Right atrium auricular region (tissue), 2 donors: ENCODE measurements around the gene PPP1R36. TPM values are rescaled to one million over a fixed set of nuclear protein-coding genes. Genes with fewer than 3 reads are reported as not detected.

Experiments used
- DNase-seq: peaks from one replicate; pipeline ENCODE4 v3.0.0-alpha.2; 2019; ENCODE audit warnings: low spot score
- H3K27ac ChIP-seq, 2 donors: fragments of 200-600 bp; sonication (generic); 1 replicate in 1 of 2; 2 replicates in 1 of 2; pipeline ENCODE4 v1.5.1; 2016 to 2019
- H3K27me3 ChIP-seq, 2 donors: fragments of 200-600 bp; sonication (generic); one replicate each; pipeline versions ENCODE4 v1.5.1 to v1.6.0; 2017 to 2019
- H3K36me3 ChIP-seq: fragments of 200-600 bp; sonication (generic); one replicate; pipeline ENCODE4 v1.5.1; 2016
- H3K4me1 ChIP-seq, 2 donors: fragments of 200-600 bp; sonication (generic); one replicate each; pipeline versions ENCODE4 v1.5.1 to v1.6.0; 2017 to 2019
- H3K4me3 ChIP-seq, 2 donors: fragments of 200-600 bp; sonication (generic); 1 replicate in 1 of 2; 2 replicates in 1 of 2; pipeline ENCODE4 v1.5.1; 2017 to 2019; ENCODE audit warnings: mild to moderate bottlenecking in 1 of 2, moderate library complexity in 1 of 2
- H3K9me3 ChIP-seq, 2 donors: fragments of 200-600 bp; sonication (generic); one replicate each; pipeline ENCODE4 v1.5.1; 2019
- total RNA-seq, 2 donors: library from RNA; depleted of rRNA; stranded (reverse); fragments of >200 nt; gene quantifications; one replicate each; pipeline ENCODE4 v1.1.0, GENCODE V29; 2016
- TF ChIP-seq, protein P1 (sequence below), 2 donors: fragments of 200-600 bp; sonication (generic); IDR thresholded peaks; one replicate each; pipeline ENCODE4 v1.5.1; 2019; ENCODE audit warnings: antibody characterized with exemption in 2 of 2

PPP1R36 gene
- total RNA-seq, 2 donors from 2014 or later = 0.31 TPM; not detected in 1

DNA sequence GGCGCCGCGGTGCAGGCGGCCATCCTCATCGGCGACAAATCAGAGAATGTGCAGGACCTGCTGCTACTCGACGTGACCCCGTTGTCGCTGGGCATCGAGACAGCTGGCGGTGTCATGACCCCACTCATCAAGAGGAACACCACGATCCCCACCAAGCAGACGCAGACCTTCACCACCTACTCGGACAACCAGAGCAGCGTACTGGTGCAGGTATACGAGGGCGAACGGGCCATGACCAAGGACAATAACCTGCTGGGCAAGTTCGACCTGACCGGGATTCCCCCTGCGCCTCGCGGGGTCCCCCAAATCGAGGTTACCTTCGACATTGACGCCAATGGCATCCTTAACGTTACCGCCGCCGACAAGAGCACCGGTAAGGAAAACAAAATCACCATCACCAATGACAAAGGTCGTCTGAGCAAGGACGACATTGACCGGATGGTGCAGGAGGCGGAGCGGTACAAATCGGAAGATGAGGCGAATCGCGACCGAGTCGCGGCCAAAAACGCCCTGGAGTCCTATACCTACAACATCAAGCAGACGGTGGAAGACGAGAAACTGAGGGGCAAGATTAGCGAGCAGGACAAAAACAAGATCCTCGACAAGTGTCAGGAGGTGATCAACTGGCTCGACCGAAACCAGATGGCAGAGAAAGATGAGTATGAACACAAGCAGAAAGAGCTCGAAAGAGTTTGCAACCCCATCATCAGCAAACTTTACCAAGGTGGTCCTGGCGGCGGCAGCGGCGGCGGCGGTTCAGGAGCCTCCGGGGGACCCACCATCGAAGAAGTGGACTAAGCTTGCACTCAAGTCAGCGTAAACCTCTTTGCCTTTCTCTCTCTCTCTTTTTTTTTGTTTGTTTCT, 7.6 kb upstream of the PPP1R36 start:
- Histone ChIP-seq H3K36me3 (no peaks in the 10 kb centered on the region), H3K4me3 (peak overlapping the region; percentile 31 to 72), H3K27ac (no peak overlapping the region), H3K4me1 (peaks cover 0 to 29% of the 10 kb centered on the region in 2 donors), H3K9me3 (no peaks in the 10 kb centered on the region), H3K27me3 (no peaks in the 10 kb centered on the region)
- no peak for DNase-seq
- TF ChIP-seq, protein P1, sequence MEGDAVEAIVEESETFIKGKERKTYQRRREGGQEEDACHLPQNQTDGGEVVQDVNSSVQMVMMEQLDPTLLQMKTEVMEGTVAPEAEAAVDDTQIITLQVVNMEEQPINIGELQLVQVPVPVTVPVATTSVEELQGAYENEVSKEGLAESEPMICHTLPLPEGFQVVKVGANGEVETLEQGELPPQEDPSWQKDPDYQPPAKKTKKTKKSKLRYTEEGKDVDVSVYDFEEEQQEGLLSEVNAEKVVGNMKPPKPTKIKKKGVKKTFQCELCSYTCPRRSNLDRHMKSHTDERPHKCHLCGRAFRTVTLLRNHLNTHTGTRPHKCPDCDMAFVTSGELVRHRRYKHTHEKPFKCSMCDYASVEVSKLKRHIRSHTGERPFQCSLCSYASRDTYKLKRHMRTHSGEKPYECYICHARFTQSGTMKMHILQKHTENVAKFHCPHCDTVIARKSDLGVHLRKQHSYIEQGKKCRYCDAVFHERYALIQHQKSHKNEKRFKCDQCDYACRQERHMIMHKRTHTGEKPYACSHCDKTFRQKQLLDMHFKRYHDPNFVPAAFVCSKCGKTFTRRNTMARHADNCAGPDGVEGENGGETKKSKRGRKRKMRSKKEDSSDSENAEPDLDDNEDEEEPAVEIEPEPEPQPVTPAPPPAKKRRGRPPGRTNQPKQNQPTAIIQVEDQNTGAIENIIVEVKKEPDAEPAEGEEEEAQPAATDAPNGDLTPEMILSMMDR (IDR thresholded peaks at IDR 0.05) = no peak

DNA sequence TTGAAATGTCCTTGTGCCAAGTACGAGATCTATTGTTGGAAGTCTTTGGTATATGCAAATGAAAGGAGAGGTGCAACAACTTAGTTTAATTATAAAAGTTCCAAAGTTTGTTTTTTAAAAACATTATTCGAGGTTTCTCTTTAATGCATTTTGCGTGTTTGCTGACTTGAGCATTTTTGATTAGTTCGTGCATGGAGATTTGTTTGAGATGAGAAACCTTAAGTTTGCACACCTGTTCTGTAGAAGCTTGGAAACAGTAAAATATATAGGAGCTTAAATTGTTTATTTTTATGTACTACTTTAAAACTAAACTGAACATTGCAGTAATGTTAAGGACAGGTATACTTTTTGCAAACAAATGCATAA, 6.9 kb upstream of the PPP1R36 start:
- TF ChIP-seq, protein P1 (IDR thresholded peaks at IDR 0.05) = no peak
- no peak for DNase-seq
- H3K4me1 ChIP-seq = peaks cover 0 to 29% of the 10 kb centered on the region in 2 donors
- no peaks in the 10 kb centered on the region for H3K36me3 ChIP-seq
- H3K4me3 ChIP-seq = peak overlapping the region; percentile 31 to 72
- H3K27me3 ChIP-seq = no peaks in the 10 kb centered on the region
- no peaks in the 10 kb centered on the region for H3K9me3 ChIP-seq
- no peak overlapping the region for H3K27ac ChIP-seq

DNA sequence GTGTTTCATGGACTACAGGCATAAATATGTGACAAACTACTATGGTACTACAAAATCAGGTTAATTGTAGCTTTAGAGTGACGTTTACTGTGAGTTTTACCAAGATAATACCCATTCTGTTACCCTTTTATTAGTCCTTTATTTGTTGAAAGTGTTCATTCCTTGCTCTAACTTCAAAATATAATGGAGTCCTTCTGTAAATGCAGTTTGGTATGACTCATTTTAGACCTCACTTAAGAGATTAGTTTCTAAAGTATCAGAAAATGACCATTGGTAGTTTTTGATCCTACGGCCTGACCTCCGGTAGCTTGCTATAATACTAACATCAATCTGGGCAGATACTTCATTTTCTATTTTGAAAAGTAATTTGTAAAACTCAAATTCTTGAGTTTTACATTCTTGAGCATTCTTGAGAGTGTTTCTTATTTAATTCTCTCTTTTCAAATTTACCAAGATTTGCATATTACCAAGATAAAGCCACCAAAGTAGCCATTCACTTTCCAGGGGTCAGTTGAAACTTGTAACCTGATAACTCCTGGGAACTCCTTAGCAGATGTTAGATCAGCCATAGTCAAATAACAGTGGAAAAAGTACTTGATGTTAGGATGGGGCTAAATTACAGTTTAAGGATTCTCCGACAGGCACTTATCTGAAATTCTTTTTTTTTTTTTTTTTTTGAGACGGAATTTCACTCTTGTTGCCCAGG, 5.0 kb upstream of the PPP1R36 start:
- no peak overlapping the region for H3K27ac ChIP-seq
- H3K4me3 ChIP-seq = no peak overlapping the region

DNA sequence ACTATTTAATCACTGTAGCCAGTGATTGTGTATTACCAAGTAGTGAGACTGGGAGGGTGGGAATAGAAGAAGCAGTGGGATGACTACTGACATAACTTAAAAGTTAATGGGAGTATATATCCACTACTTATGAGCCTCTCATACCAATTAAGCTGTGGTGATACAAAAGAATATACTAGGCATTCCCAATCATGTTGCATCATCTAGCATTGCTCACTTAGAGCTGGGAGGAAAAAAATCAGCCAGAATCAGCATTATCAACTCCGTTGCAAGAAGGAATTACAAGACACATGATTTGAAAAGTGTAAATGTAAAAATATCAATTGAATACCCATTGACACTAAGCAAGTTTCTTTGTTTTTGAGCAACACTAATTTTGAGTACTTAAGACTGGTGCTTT, 745 bp upstream of the PPP1R36 start:
- H3K27ac ChIP-seq = no peak overlapping the region
- DNase-seq = no peak
- no peaks in the 10 kb centered on the region for H3K36me3 ChIP-seq
- TF ChIP-seq, protein P1 (IDR thresholded peaks at IDR 0.05) = no peak
- no peak overlapping the region for H3K4me3 ChIP-seq
- no peaks in the 10 kb centered on the region for H3K27me3 ChIP-seq
- H3K9me3 ChIP-seq = no peaks in the 10 kb centered on the region
- H3K4me1 ChIP-seq = peaks cover 0 to 14% of the 10 kb centered on the region in 2 donors

More for the DNA sequence above, 5.0 kb upstream of the PPP1R36 start:
- TF ChIP-seq, protein P1 (IDR thresholded peaks at IDR 0.05) = no peak
- Histone ChIP-seq H3K4me1 (peaks cover 0 to 27% of the 10 kb centered on the region in 2 donors), H3K36me3 (no peaks in the 10 kb centered on the region), H3K27me3 (no peaks in the 10 kb centered on the region), H3K9me3 (no peaks in the 10 kb centered on the region)
- DNase-seq = no peak

DNA sequence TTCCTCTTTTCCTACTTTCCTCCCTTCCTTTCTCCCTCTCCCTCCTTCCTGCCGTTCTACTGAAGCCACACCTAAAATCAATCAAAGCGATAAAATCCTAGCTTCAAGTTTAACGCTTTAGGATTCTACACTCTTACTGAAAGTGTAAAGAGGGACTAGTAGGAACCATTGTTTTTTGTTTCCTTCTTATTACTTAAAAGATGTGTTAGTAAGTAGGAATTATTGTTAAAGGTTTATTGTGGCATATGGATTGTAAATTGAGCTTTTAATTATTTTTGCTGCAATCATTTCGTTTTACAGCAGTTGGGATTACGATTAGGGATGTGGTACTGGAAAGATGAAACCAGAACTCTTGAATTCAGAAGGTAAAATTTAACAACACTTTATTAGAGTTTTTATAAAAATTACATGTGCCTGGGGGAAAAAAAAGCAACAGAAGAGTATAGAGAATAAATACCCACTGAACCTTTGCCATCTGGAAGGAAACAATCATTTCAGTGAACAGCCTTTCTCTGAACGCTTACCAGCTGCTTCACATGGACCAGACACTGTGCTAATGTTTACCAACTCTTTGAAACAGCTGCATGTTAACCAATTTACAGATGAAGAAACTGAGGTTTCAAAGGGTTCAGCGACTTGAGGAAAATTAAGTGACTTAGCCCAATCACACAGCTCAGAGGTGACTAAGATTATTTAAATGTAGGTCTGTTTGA, 1.0 kb downstream of the PPP1R36 start:
- no peak overlapping the region for H3K27ac ChIP-seq
- H3K36me3 ChIP-seq = no peaks in the 10 kb centered on the region
- no peaks in the 10 kb centered on the region for H3K9me3 ChIP-seq
- no peak for DNase-seq
- H3K4me1 ChIP-seq = peaks cover 0 to 14% of the 10 kb centered on the region in 2 donors
- TF ChIP-seq, protein P1 (IDR thresholded peaks at IDR 0.05) = no peak
- H3K4me3 ChIP-seq = no peak overlapping the region
- H3K27me3 ChIP-seq = no peaks in the 10 kb centered on the region
